Astrocyte (in vitro differentiated cells and primary cell): ENCODE data around the gene VASH2. TPM values are rescaled to one million over a fixed set of nuclear protein-coding genes. Genes with fewer than 3 reads are reported as not detected.

Experiments
- DNase-seq: peaks from one replicate; pipeline ENCODE4 v3.0.0-alpha.2; 2010; ENCODE audit warnings: low read depth
- FAIRE-seq: peaks from 2 replicates; lab custom pipeline; 2011; peaks lifted over from hg19 to GRCh38; lab: Jason Lieb, UNC
- H2AFZ ChIP-seq: 2 replicates; pipeline ENCODE4 v1.6.0; 2012; ENCODE audit warnings: low read depth, low read length, inconsistent platforms
- H3K27ac ChIP-seq: 2 replicates; pipeline ENCODE4 v1.5.1; 2011; ENCODE audit warnings: low read depth, low read length, inconsistent platforms
- H3K27me3 ChIP-seq: 2 replicates; pipeline ENCODE4 v1.6.0; 2011; ENCODE audit warnings: low read length, inconsistent platforms; ENCODE audit not compliant: insufficient read depth
- H3K36me3 ChIP-seq: 2 replicates; pipeline ENCODE4 v1.5.1; 2011; ENCODE audit warnings: low read length, inconsistent platforms; ENCODE audit not compliant: insufficient read depth
- H3K4me1 ChIP-seq: 2 replicates; pipeline ENCODE4 v1.5.1; 2011; ENCODE audit warnings: low read length, inconsistent platforms; ENCODE audit not compliant: insufficient read depth
- H3K4me2 ChIP-seq: 2 replicates; pipeline ENCODE4 v1.6.0; 2012; ENCODE audit warnings: low read length, inconsistent platforms
- H3K4me3 ChIP-seq: 2 replicates; pipeline ENCODE4 v1.5.1; 2011; ENCODE audit warnings: low read depth, mild to moderate bottlenecking, low read length, inconsistent platforms; ENCODE audit not compliant: insufficient read depth
- H3K79me2 ChIP-seq: 2 replicates; pipeline ENCODE4 v1.6.0; 2012; ENCODE audit warnings: mild to moderate bottlenecking, low read length, inconsistent platforms; ENCODE audit not compliant: insufficient read depth
- H3K9ac ChIP-seq: 2 replicates; pipeline ENCODE4 v1.6.0; 2012; ENCODE audit warnings: mild to moderate bottlenecking, low read length, inconsistent platforms
- H3K9me3 ChIP-seq: 2 replicates; pipeline ENCODE4 v1.5.1; 2012; ENCODE audit warnings: low read depth, mild to moderate bottlenecking, low read length, inconsistent platforms; ENCODE audit not compliant: insufficient read depth
- H4K20me1 ChIP-seq: 2 replicates; pipeline ENCODE4 v1.6.0; 2012; ENCODE audit warnings: low read length, inconsistent platforms; ENCODE audit not compliant: insufficient read depth
- H3K27ac Mint-ChIP-seq: one replicate; pipeline ENCODE4 v1.8.0; 2021; ENCODE audit warnings: mild to moderate bottlenecking, mixed read lengths; ENCODE audit not compliant: unreplicated experiment
- H3K27me3 Mint-ChIP-seq: one replicate; pipeline ENCODE4 v1.8.0; 2021; ENCODE audit warnings: low read depth, mixed read lengths; ENCODE audit not compliant: unreplicated experiment
- H3K36me3 Mint-ChIP-seq: one replicate; pipeline ENCODE4 v1.8.0; 2021; ENCODE audit warnings: low read depth, mixed read lengths; ENCODE audit not compliant: unreplicated experiment
- H3K4me1 Mint-ChIP-seq: one replicate; pipeline ENCODE4 v1.8.0; 2021; ENCODE audit warnings: low read depth, mixed read lengths; ENCODE audit not compliant: unreplicated experiment
- H3K4me3 Mint-ChIP-seq: one replicate; pipeline ENCODE4 v1.8.0; 2021; ENCODE audit warnings: mild to moderate bottlenecking, moderate library complexity, mixed read lengths; ENCODE audit not compliant: unreplicated experiment
- H3K9me3 Mint-ChIP-seq: one replicate; pipeline ENCODE4 v1.8.0; 2021; ENCODE audit warnings: mild to moderate bottlenecking, mixed read lengths; ENCODE audit not compliant: unreplicated experiment
- EZH2 ChIP-seq: IDR thresholded peaks from 2 replicates; pipeline ENCODE4 v1.6.1; 2012; ENCODE audit warnings: mild to moderate bottlenecking, low read length, inconsistent platforms; ENCODE audit not compliant: insufficient read depth
- total RNA-seq: library from RNA; stranded (reverse); gene quantifications from 2 replicates; pipeline ENCODE4 v1.2.1, GENCODE V29; 2021
- TF ChIP-seq, protein P1 (sequence below): IDR thresholded peaks from 2 replicates; pipeline ENCODE4 v1.5.1; 2011; ENCODE audit warnings: low read depth, mild to moderate bottlenecking, inconsistent platforms, low read length, moderate library complexity; ENCODE audit not compliant: insufficient read depth

VASH2 gene
- total RNA-seq, 1 donor from 2014 or later, result 7.1 TPM

DNA sequence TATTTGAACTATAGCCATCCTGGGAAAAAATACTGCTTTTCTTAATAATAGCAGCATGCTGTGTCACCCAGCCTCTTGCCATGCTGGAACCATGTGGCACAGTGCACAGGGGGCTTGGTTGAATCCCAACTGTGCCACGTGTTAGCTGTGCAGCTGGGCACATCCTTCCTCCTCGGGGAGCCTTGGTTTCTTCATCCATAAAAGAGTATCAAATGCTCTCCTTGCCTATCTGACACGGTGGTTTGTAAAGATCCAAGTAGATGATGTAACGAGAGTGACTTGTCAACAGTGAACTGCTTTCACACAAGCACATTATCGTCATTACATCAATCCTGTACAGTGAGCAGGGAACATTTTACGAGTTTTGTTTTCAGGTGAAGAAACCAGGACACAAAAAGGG lies 24.4 kb downstream of the VASH2 start:
- Mint-ChIP-seq H3K4me3 (no peak overlapping the region), H3K9me3 (peaks cover 5% of the 10 kb centered on the region), H3K27ac (no peak overlapping the region), H3K27me3 (peaks cover 19% of the 10 kb centered on the region), H3K36me3 (peaks cover 33% of the 10 kb centered on the region), H3K4me1 (peaks cover 3% of the 10 kb centered on the region)
- H3K9ac ChIP-seq, result no peak overlapping the region
- no peak overlapping the region for H2AFZ ChIP-seq
- H3K4me3 ChIP-seq, result no peak overlapping the region
- no peak overlapping the region for H3K4me2 ChIP-seq
- FAIRE-seq, result no peak
- H3K36me3 ChIP-seq, result no peaks in the 10 kb centered on the region
- no peaks in the 10 kb centered on the region for H3K4me1 ChIP-seq
- H3K79me2 ChIP-seq, result no peaks in the 10 kb centered on the region
- DNase-seq, result no peak
- H3K27me3 ChIP-seq, result no peaks in the 10 kb centered on the region
- TF ChIP-seq, protein P1, sequence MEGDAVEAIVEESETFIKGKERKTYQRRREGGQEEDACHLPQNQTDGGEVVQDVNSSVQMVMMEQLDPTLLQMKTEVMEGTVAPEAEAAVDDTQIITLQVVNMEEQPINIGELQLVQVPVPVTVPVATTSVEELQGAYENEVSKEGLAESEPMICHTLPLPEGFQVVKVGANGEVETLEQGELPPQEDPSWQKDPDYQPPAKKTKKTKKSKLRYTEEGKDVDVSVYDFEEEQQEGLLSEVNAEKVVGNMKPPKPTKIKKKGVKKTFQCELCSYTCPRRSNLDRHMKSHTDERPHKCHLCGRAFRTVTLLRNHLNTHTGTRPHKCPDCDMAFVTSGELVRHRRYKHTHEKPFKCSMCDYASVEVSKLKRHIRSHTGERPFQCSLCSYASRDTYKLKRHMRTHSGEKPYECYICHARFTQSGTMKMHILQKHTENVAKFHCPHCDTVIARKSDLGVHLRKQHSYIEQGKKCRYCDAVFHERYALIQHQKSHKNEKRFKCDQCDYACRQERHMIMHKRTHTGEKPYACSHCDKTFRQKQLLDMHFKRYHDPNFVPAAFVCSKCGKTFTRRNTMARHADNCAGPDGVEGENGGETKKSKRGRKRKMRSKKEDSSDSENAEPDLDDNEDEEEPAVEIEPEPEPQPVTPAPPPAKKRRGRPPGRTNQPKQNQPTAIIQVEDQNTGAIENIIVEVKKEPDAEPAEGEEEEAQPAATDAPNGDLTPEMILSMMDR, result no peak
- TF ChIP-seq EZH2, result no peak
- no peaks in the 10 kb centered on the region for H3K9me3 ChIP-seq
- H4K20me1 ChIP-seq, result no peaks in the 10 kb centered on the region
- H3K27ac ChIP-seq, result no peak overlapping the region

DNA sequence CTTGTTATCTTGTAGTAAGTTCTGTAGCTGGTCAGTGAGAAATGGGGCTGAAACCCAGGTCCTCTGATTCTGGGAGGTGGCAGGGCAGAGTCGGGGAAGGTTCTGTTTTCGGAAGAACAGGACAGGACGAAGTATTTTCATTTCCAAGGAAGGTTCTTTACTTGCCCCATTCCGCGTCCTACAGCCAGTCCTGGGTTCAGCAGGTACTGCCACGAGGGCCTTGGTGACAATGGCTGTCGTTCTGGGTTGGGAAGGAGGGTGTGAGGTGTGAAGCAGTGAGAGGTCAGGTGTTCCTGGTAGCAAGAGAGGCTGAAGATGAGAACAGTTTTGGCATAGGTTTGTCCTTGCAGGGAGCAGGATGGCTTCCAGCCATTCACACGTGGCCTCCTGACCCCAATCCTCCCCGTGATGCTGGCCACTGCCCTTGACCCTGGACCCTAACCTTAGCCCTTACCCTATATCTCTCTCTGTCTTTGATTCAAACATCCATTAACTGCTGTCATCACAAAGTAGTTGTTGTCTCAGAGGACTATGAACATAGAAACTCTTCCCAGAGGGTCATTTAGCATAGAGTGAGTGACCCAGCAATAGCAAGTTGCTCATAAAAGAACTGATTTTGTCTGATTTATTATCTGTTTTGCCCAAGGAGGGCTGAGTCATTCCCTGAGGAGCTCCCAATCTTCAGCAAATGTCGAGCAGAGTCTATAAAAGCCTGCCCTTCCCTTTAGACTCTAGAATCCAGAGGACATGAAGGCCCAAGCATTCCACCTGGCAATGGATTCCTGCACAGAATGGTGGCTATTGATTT lies 25.0 kb downstream of the VASH2 start:
- peaks cover 19% of the 10 kb centered on the region for H3K27me3 Mint-ChIP-seq
- peaks cover 30% of the 10 kb centered on the region for H3K36me3 Mint-ChIP-seq
- no peak overlapping the region for H3K27ac Mint-ChIP-seq
- no peak for DNase-seq
- TF ChIP-seq, protein P1, result no peak
- TF ChIP-seq EZH2, result no peak
- no peaks in the 10 kb centered on the region for H4K20me1 ChIP-seq
- H3K4me2 ChIP-seq, result no peak overlapping the region
- no peak for FAIRE-seq
- H3K4me3 ChIP-seq, result no peak overlapping the region
- H3K27ac ChIP-seq, result no peak overlapping the region
- H2AFZ ChIP-seq, result no peak overlapping the region
- H3K9ac ChIP-seq, result no peak overlapping the region
- peaks cover 3% of the 10 kb centered on the region for H3K4me1 ChIP-seq
- H3K79me2 ChIP-seq, result no peaks in the 10 kb centered on the region
- no peaks in the 10 kb centered on the region for H3K36me3 ChIP-seq
- peaks cover 5% of the 10 kb centered on the region for H3K9me3 Mint-ChIP-seq
- H3K27me3 ChIP-seq, result no peaks in the 10 kb centered on the region
- H3K9me3 ChIP-seq, result no peaks in the 10 kb centered on the region
- H3K4me3 Mint-ChIP-seq, result no peak overlapping the region
- H3K4me1 Mint-ChIP-seq, result peaks cover 6% of the 10 kb centered on the region

DNA sequence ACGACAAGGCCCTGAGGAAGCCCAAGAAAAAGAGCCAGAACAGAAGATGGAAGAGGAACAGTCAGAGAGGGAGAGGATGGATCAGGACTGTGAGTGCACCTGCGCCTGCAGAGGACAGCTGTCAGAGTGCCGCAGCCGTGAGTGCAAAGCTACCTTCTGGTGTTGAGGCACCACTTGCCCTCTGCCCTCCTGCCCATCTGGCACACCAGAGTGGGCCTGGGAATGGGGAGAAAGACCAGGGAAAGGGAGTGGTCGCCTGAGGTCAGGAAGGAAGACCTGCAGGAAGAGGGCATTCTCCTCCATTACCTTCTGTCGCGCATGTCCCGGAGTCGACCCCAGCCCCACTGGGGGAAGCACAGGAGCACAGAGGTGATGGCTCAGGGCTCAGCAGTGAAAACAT lies 26.2 kb downstream of the VASH2 start:
- no peaks in the 10 kb centered on the region for H4K20me1 ChIP-seq
- no peak overlapping the region for H3K9ac ChIP-seq
- peaks cover 10% of the 10 kb centered on the region for H3K4me1 ChIP-seq
- DNase-seq (no peak), FAIRE-seq (no peak)
- no peak overlapping the region for H3K4me3 ChIP-seq
- no peaks in the 10 kb centered on the region for H3K27me3 ChIP-seq
- no peak for TF ChIP-seq EZH2
- TF ChIP-seq, protein P1, result no peak
- Mint-ChIP-seq H3K4me1 (peaks cover 10% of the 10 kb centered on the region), H3K4me3 (no peak overlapping the region), H3K9me3 (peaks cover 5% of the 10 kb centered on the region), H3K27ac (no peak overlapping the region), H3K27me3 (peaks cover 19% of the 10 kb centered on the region), H3K36me3 (peaks cover 34% of the 10 kb centered on the region)
- no peak overlapping the region for H2AFZ ChIP-seq
- no peaks in the 10 kb centered on the region for H3K79me2 ChIP-seq
- no peaks in the 10 kb centered on the region for H3K36me3 ChIP-seq
- no peak overlapping the region for H3K4me2 ChIP-seq
- no peak overlapping the region for H3K27ac ChIP-seq
- H3K9me3 ChIP-seq, result no peaks in the 10 kb centered on the region
